ENCODE measurements around the gene MCAT.

DNA sequence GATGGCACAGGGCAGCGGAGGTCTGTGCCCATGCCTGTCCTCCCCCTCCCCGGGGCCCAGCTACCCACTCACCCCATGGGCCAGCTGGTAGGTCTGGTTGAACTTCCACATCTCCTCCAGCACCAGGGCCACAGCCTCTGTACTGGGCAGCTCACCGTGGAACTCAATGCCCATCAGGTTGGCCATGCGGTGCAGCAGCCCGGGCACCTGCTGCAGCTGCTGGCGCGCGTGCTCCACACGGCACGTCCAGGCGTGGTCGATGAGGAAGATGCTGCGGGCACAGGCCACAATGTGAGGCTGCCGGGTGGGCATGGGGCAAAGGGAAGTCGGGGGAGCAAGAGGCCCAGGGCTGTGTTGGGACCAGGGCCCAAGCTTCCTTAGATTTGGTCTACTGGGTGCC is 37.5 kb upstream of the MCAT start:
- TF ChIP-seq, protein P1, sequence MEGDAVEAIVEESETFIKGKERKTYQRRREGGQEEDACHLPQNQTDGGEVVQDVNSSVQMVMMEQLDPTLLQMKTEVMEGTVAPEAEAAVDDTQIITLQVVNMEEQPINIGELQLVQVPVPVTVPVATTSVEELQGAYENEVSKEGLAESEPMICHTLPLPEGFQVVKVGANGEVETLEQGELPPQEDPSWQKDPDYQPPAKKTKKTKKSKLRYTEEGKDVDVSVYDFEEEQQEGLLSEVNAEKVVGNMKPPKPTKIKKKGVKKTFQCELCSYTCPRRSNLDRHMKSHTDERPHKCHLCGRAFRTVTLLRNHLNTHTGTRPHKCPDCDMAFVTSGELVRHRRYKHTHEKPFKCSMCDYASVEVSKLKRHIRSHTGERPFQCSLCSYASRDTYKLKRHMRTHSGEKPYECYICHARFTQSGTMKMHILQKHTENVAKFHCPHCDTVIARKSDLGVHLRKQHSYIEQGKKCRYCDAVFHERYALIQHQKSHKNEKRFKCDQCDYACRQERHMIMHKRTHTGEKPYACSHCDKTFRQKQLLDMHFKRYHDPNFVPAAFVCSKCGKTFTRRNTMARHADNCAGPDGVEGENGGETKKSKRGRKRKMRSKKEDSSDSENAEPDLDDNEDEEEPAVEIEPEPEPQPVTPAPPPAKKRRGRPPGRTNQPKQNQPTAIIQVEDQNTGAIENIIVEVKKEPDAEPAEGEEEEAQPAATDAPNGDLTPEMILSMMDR (IDR thresholded peaks at IDR 0.05): no peak
- TF ChIP-seq POLR2A (IDR thresholded peaks at IDR 0.05) (no peak), POLR2AphosphoS5 (IDR thresholded peaks at IDR 0.05) (no peak)

All from gastroesophageal sphincter (tissue), 3 donors.